Uterus (tissue), 4 donors: Measurements from ENCODE around the gene MAT2A. TPM values are rescaled to one million over a fixed set of nuclear protein-coding genes. Genes with fewer than 3 reads are reported as not detected.
"Not testable (repeated sequence)": the region's sequence is repeated elsewhere in the genome, so short reads cannot be mapped to it uniquely, and the experiment has no call there.

ENCODE experiments used
- DNase-seq, 2 donors: peaks; one replicate each; pipeline ENCODE4 v3.0.0-alpha.2; 2019 to 2020
- H3K27ac ChIP-seq, 2 donors: fragments of 200-600 bp; sonication (generic); 1 replicate in 1 of 2; 2 replicates in 1 of 2; pipeline ENCODE4 v1.5.1; 2016 to 2018
- H3K27me3 ChIP-seq, 2 donors: fragments of 200-600 bp; sonication (generic); one replicate each; pipeline ENCODE4 v1.5.1; 2018 to 2019; ENCODE audit warnings: control low read depth in 1 of 2
- H3K36me3 ChIP-seq, 2 donors: fragments of 200-600 bp; sonication (generic); one replicate each; pipeline ENCODE4 v1.5.1; 2019; ENCODE audit warnings: control low read depth in 1 of 2
- H3K4me1 ChIP-seq, 2 donors: fragments of 200-600 bp; sonication (generic); one replicate each; pipeline ENCODE4 v1.5.1; 2018 to 2019; ENCODE audit warnings: control low read depth in 1 of 2
- H3K4me3 ChIP-seq, 2 donors: fragments of 200-600 bp; sonication (generic); 1 replicate in 1 of 2; 2 replicates in 1 of 2; pipeline ENCODE4 v1.5.1; 2018 to 2019; ENCODE audit warnings: mild to moderate bottlenecking in 1 of 2
- H3K9me3 ChIP-seq, 2 donors: fragments of 200-600 bp; sonication (generic); one replicate each; pipeline ENCODE4 v1.5.1; 2019; ENCODE audit warnings: control low read depth in 1 of 2
- POLR2A ChIP-seq, 2 donors: fragments of 450-650 bp; IDR thresholded peaks; one replicate each; pipeline ENCODE4 v1.6.1; 2016; ENCODE audit warnings: antibody characterized with exemption in 2 of 2, mild to moderate bottlenecking in 1 of 2, moderate library complexity in 1 of 2
- intact Hi-C: fragments of 100-400 bp; cut with DNase I; formaldehyde crosslinking; loops from one replicate; pipeline ENCODE4 v1.15.1; 2023; ENCODE audit warnings: low total_unique reads
- small RNA-seq: library from RNA; depleted of rRNA; stranded (forward); fragments of <200 nt; gene quantifications from one replicate; pipeline ENCODE3, GENCODE V24; 2016
- total RNA-seq, 4 donors: library from RNA; depleted of rRNA in 3 of 4; stranded (reverse); fragments of >200 nt in 3 of 4; gene quantifications; one replicate each; pipeline versions ENCODE4 v1.1.0 to v1.2.4, GENCODE V29; 2014 to 2023
- TF ChIP-seq, protein P1 (sequence below), 4 experiments: fragments of 200-600 bp in 2 of 4; fragments of 450-650 bp in 2 of 4; sonication (generic) in 2 of 4; IDR thresholded peaks; one replicate each; pipeline ENCODE4 v1.5.1; 2016 to 2019; ENCODE audit warnings: antibody characterized with exemption in 4 of 4, mild to moderate bottlenecking in 2 of 4, moderate library complexity in 1 of 4
- donor health status: DM: yes; HTN: yes; CAD: no.

MAT2A gene
- total RNA-seq, 4 donors from 2014 or later: 77.1 to 249 (median 108) TPM

GRCh38 chr2:85591563-85591962, 52.6 kb downstream of the MAT2A start:
- TF ChIP-seq, protein P1, sequence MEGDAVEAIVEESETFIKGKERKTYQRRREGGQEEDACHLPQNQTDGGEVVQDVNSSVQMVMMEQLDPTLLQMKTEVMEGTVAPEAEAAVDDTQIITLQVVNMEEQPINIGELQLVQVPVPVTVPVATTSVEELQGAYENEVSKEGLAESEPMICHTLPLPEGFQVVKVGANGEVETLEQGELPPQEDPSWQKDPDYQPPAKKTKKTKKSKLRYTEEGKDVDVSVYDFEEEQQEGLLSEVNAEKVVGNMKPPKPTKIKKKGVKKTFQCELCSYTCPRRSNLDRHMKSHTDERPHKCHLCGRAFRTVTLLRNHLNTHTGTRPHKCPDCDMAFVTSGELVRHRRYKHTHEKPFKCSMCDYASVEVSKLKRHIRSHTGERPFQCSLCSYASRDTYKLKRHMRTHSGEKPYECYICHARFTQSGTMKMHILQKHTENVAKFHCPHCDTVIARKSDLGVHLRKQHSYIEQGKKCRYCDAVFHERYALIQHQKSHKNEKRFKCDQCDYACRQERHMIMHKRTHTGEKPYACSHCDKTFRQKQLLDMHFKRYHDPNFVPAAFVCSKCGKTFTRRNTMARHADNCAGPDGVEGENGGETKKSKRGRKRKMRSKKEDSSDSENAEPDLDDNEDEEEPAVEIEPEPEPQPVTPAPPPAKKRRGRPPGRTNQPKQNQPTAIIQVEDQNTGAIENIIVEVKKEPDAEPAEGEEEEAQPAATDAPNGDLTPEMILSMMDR (IDR thresholded peaks at IDR 0.05): no peak
- peak overlapping the region; percentile 74 to 79 for H3K27ac ChIP-seq
- DNase-seq: no peak
- peaks cover 0 to 15% of the 10 kb centered on the region in 2 donors for H3K4me1 ChIP-seq
- H3K36me3 ChIP-seq: no peaks in the 10 kb centered on the region
- intact Hi-C loops: no loop called here
- H3K27me3 ChIP-seq: no peaks in the 10 kb centered on the region
- H3K4me3 ChIP-seq: no peak overlapping the region
- no peaks in the 10 kb centered on the region for H3K9me3 ChIP-seq

DNA sequence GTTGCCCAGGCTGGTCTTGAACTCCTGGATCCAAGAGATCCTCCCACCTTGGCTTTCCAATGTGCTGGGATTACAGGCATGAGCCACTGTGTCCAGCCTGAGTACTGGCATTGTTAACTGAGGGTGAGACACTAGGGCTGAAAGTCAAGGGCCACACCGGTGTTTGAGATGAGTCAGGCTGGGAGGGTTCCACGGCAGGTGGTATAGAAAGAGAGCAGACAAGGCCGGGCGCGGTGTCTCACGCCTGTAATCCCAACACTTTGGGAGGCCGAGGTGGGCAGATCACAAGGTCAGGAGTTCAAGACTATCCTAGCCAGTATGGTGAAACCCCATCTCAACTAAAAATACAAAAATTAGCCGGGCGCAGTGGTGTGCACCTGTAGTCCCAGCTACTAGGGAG, 53.3 kb downstream of the MAT2A start:
- H3K4me3 ChIP-seq, DNase-seq, intact Hi-C loops, H3K27me3 ChIP-seq, H3K36me3 ChIP-seq, H3K9me3 ChIP-seq: not testable (repeated sequence)
- Histone ChIP-seq H3K27ac (peak overlapping the region; percentile 74 to 79), H3K4me1 (peaks cover 3 to 18% of the 10 kb centered on the region in 2 donors)

GRCh38 chr2:85593023-85593422, 54.1 kb downstream of the MAT2A start:
- intact Hi-C loops: no loop called here
- no peak overlapping the region for H3K27ac ChIP-seq
- H3K9me3 ChIP-seq: no peaks in the 10 kb centered on the region
- TF ChIP-seq, protein P1 (IDR thresholded peaks at IDR 0.05): no peak
- TF ChIP-seq POLR2A (IDR thresholded peaks at IDR 0.05): no peak
- no peaks in the 10 kb centered on the region for H3K27me3 ChIP-seq
- DNase-seq: no peak
- H3K36me3 ChIP-seq: no peaks in the 10 kb centered on the region
- peaks cover 3 to 18% of the 10 kb centered on the region in 2 donors for H3K4me1 ChIP-seq
- H3K4me3 ChIP-seq: no peak overlapping the region

Small RNAs within 50 kb of the gene (small RNA-seq; reads per million reads assigned to genes)
- not detected for gene RN7SL126P

Other genes with a start within 250 kb of the MAT2A start
- 100 to 1,000 TPM in 1 of 4 donors, 10 to 100 TPM in 3; 62.0 to 106 (median 89.4) TPM for gene TGOLN2, start 211.2 kb upstream of the MAT2A start, total RNA-seq
- 10 to 100 TPM; 28.0 to 34.1 (median 31.9) TPM for gene RETSAT, start 184.6 kb upstream of the MAT2A start, total RNA-seq
- gene ELMOD3, start 184.4 kb upstream of the MAT2A start, total RNA-seq: 10 to 100 TPM; 12.8 to 45.3 (median 21.0) TPM
- gene CAPG, start 128.8 kb upstream of the MAT2A start, total RNA-seq: 100 to 1,000 TPM in 1 of 4 donors, 10 to 100 TPM in 3; 12.3 to 114 (median 65.2) TPM
- not detected for gene SH2D6, start 120.5 kb upstream of the MAT2A start, total RNA-seq
- gene GGCX, start 22.3 kb downstream of the MAT2A start, total RNA-seq: 10 to 100 TPM; 14.1 to 54.1 (median 37.9) TPM
- gene VAMP8, start 38.4 kb downstream of the MAT2A start, total RNA-seq: 10 to 100 TPM in 1 of 4 donors, 1 to 10 TPM in 2, not detected in 1; 1.3 to 12.3 (median 5.2) TPM
- gene VAMP5, start 45.3 kb downstream of the MAT2A start, total RNA-seq: 100 to 1,000 TPM in 2 of 4 donors, 10 to 100 TPM in 2; 25.6 to 197 (median 99.5) TPM
- gene RNF181, start 56.6 kb downstream of the MAT2A start, total RNA-seq: 100 to 1,000 TPM in 2 of 4 donors, 10 to 100 TPM in 2; 53.0 to 362 (median 175) TPM
- 10 to 100 TPM in 1 of 4 donors, 1 to 10 TPM in 2, not detected in 1; 2.6 to 24.1 (median 7.8) TPM for gene TMEM150A, start 63.5 kb downstream of the MAT2A start, total RNA-seq
- 10 to 100 TPM; 19.0 to 44.8 (median 28.2) TPM for gene C2orf68, start 72.9 kb downstream of the MAT2A start, total RNA-seq
- 100 to 1,000 TPM in 2 of 4 donors, 10 to 100 TPM in 2; 38.6 to 215 (median 106) TPM for gene USP39, start 77.0 kb downstream of the MAT2A start, total RNA-seq
- 1 to 10 TPM in 1 of 4 donors, not detected in 3; 1.4 TPM for gene SFTPB, start 129.0 kb downstream of the MAT2A start, total RNA-seq
- 1 to 10 TPM in 2 of 4 donors, under 1 TPM in 1, not detected in 1; 0.48 to 5.9 (median 4.8) TPM for gene GNLY, start 155.2 kb downstream of the MAT2A start, total RNA-seq
- 10 to 100 TPM; 13.2 to 83.0 (median 45.3) TPM for gene ATOH8, start 214.8 kb downstream of the MAT2A start, total RNA-seq